HG02678 (cell line): ENCODE results near the gene COP1.

ENCODE experiments used
- ATAC-seq: cut with Tn5 transposase; IDR thresholded peaks from one replicate; pipeline ENCODE4 v1.9.1; 2021; ENCODE audit warnings: mild to moderate bottlenecking, moderate library complexity; ENCODE audit not compliant: unreplicated experiment

Gene COP1

GRCh38 chr1:176201568-176201967 lies 5.5 kb downstream of the COP1 start:
- no peak for ATAC-seq

GRCh38 chr1:176199707-176200106 lies 7.4 kb downstream of the COP1 start:
- ATAC-seq = no peak

DNA sequence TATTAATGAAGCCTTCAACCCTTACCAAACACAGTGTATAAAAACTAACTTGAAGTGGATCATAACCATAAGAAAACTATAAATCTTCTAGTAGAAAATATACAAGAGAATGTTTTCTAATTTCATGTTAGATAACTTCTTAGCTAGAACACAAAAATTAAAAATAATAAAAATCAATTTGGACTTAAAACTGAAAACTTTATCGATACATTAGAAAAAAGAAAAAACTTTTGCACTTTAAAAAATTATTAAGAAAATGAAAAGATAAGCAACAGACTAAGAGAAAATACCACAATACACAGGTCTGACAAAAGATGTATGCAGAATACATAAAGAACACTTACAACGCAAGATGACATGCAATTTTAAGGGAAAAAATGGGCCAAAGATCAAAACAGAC lies 8.7 kb downstream of the COP1 start:
- no peak for ATAC-seq

DNA sequence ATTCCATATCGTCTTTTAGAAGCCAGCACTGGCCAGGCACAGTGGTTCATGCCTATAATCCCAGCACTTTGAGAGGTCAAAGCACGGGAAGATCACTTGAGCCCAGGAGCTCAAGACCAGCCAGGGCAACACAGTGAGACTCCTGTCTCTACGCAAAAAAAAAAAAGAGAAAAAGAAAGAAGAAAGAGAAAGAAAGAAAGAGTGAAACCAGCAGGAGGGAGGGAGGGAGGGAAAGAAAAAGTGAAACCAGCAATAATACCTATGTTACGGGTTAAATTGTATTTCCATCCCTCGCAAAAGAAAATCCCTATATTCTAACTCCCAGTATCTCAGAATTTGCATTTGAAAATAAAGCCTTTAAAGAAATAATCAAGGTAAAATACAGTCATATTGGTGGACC lies 10.4 kb downstream of the COP1 start:
- no peak for ATAC-seq

DNA sequence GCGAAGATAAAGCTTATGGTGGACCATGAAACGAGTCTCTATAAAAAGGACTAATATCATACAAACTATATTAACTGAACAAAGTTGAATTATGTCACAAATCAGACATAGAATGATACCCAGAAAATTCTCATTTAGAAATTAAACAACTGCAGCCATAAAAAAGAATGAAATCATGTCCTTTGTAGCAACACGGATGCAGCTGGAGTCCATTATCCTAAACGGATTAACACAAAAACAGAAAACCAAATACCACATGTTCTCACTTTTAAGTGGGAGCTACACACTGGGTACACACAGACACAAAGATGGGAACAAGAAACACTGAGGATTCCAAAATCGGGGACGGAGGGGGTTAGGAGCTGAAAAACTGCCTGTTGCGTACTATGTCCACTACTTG lies 11.5 kb downstream of the COP1 start:
- no peak for ATAC-seq

DNA sequence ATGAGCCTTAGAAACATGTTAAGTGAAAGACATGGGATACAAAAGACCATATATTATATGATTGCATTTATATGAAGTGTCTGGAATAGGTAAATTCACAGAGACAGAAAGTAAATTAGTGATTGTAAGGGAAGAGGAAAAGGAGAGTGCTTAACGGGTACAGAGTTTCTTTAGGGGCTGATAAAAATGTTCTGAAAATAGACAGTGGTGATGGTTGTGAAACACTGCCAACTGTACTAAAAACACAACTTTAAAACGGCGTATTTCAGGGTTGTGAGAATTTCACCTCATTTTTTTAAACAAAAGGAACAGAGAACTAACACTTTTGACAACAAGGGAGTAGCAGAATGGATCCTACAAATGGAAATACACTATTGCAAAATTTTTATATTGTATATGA lies 13.4 kb downstream of the COP1 start:
- ATAC-seq = no peak

DNA sequence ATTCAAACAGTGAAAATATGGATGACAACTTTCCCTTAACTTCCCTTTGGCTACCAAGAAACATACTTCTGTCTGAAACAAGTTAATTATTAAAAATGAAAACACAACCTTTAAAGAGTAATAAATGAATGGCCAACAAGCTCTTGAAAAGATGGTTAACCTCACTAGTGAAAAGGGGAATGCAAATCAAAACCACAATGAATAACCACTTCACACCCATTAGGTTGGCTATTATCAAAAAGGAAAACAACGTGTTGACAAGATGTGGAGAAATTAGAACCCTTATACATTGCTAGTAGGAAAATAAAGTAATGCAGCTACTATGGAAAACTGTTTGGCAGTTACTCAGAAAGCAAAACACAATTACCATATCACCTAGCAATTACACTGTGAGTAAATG lies 14.1 kb downstream of the COP1 start:
- peak; percentile 95 for ATAC-seq

- no peak for ATAC-seq
These were observed 18.5 kb downstream of the COP1 start for GRCh38 chr1:176188604-176189003.

DNA sequence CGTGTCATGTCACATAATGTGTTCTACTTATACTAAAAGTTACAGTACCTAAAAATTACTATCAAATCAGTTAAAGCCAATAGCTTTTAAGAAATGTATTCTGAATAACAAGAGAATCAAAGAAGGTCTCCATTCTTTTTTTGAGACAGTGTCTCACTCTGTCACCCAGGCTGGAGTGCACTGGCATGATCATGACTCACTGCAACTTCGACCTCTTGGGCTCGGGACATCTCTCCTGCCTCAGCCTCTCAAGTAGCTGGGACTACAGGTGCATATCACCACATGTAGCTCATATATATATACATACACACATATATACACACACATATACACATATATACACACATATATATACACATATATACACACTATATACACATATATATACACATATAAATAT lies 20.1 kb downstream of the COP1 start:
- ATAC-seq = no peak

GRCh38 chr1:176183618-176184017 lies 23.5 kb downstream of the COP1 start:
- peak; percentile 80 for ATAC-seq

DNA sequence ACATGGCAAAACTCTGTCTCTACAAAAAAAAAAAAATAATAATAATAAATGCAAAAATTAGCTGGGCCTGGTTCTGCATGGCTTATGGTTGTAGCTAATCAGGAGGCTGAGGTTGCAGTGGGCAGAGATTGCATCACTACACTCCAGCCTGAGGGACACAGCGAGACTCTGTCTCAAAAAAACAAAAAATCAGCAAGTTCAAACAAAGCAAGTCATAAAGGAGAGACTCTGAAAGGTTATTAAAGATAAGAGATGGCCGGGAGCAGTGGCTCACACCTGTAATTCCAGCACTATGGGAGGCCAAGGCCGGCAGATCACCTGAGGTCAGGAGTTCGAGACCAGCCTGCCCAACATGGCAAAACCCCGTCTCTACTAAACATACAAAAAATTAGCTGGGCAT lies 28.8 kb downstream of the COP1 start:
- ATAC-seq = no peak

- ATAC-seq = peak; percentile 88
These were observed 29.3 kb downstream of the COP1 start for GRCh38 chr1:176177764-176178163.

- ATAC-seq = no peak
These were observed 33.0 kb downstream of the COP1 start for GRCh38 chr1:176174108-176174507.

DNA sequence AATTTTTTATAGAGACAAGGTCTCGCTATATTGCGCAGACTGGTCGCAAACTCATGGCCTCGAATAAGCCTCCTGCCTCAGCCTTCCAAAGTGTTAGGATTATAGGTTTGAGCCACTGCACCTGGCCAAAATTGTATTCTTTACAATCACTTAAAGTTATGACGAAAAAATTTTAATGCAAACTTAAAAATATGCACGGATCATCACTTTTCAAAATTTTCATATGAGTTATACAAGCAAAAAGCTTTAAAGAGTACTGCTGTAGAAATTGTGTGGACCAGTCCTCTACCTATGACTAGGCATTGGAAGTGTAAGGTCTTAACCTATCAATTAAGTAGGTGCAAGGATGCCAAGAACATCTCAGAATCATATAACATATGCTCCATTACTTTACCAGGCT lies 34.9 kb downstream of the COP1 start:
- ATAC-seq = no peak

- ATAC-seq = no peak
These were observed 39.9 kb downstream of the COP1 start for GRCh38 chr1:176167210-176167609.

DNA sequence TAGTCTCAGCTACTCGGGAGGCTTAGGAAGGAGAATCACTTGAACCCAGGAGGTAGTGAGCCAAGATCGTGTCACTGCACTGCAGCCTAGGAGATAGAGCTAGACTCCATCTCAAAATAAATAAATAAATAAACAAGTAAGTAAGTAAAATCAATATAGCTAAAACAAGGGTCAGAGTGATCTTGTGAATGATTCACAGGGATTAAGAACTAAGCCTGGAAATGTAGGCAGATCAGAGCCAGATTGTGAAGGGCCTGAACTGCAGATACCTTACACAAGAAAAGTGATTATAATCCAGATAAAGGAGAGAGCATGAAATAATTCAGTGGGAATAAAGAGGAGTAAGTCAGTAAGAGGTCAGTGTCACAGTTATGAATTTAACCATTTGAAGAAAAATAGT lies 41.5 kb downstream of the COP1 start:
- no peak for ATAC-seq

DNA sequence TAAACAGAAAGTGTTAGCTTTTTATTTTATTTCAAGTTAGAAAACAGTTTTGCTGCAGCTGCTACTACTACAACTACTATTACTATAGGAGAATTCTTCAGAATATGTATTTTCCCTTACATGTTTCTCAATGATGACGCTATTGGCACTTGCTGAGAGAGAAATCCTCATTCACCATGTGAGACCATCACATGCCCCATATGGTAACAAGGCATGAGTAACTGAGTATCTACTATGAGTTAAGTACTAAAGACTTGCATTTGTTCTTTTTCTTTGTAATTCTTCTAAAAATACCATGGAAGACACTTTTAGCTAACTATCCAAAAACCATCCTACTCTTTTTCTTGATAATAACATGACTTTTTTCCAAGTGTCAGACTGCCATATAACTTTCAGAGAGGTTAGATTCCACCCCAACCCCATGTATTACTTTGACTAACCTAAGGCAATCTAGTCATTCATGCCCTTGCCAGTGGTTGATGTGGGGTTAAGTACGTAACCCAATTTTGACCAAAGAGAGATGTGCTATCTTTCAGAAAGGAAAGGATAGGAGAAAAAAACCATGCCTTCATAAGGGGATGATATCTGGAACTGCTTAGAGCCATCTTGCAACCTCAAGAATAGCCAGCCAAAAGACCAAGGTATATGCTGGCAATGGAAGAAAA lies 42.9 kb downstream of the COP1 start:
- ATAC-seq = no peak

GRCh38 chr1:176159993-176160392 lies 47.1 kb downstream of the COP1 start:
- ATAC-seq = no peak

DNA sequence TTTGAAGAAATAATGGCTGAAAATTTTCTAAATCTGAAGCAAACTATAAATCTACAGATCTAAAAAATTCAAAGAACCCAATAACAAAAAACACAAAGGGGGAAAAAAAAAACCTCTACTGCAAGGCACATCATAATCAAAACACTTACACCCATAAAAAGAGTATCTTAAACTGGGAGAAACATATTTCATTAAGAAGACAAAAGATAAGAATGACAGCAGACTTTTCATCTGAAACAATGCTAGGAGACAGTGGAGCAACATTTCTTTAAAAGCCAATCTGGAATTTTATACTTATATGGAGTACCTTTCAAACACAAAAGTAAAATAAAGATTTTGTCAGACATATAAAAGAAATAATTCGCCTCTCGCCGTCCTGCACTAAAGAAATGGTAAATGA lies 49.1 kb downstream of the COP1 start:
- ATAC-seq = no peak

DNA sequence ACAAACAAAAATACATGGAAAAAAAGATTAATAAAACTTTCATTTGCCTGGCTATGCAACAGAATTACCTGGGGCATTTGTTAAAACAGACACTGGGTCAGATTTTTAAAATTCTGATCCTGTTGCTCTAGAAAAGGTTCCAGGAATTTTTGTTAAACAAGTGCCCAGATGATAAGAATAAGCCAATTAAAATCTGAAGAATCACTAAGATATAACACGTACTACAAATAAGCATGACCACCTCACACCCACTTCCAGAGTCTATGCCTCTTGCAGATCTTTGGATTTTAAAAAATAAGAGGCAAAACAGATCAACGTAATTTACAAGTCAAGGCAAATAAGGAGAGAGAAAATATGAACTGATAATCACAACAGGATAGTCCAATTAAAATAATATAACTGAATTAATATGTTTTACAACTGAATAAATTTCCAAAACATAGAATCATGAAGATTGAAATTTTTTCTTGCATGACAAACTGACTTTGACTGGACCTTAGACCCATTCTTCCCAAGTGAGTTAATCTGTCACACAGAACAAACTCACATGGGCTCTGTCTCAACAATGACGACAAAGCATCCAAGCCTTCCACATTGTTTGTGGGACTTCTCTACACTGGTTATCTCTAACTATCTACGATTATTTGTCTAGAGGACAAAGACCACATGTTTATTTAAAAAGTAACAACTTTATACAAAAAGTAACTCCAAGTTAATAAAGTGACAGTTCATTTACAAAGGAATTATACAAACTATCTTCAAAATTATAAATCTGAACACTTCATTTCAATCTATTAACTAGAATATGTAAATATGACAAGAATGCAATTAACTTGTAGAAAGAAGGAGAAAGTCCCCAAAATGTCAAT lies 56.9 kb downstream of the COP1 start:
- no peak for ATAC-seq

- no peak for ATAC-seq
These were observed 62.6 kb downstream of the COP1 start for GRCh38 chr1:176144526-176144925.

GRCh38 chr1:176142973-176143372 lies 64.1 kb downstream of the COP1 start:
- ATAC-seq = no peak
